GM21447 (cell line): ENCODE results near the gene TTC33.
A peak's percentile ranks its signal among the peaks of the same experiment; 100 is the strongest.
"Not testable (repeated sequence)": the region's sequence is repeated elsewhere in the genome, so short reads cannot be mapped to it uniquely, and the experiment has no call there.

Source experiments
- ATAC-seq: cut with Tn5 transposase; IDR thresholded peaks from one replicate; pipeline ENCODE4 v1.9.1; 2021; ENCODE audit not compliant: unreplicated experiment

The TTC33 gene

DNA sequence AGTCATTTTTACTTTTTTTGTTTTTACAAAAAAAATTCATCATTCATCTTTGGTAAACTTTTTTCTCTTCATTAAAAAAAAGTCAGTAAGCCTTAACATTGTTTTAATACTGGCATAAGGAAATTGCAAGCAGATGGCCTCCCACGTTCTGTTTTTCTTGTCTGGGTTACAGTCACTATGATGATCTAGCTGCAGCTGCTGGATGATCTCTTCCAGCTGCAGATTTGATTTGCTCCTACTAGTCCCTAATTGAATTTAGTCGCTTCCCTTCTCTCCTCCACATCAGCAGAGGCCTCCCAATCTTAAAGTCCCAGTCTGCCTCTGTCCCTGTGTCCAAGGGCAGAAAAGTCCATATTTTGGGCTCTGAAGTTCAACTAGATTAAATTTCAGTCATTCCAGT, 182.8 kb downstream of the TTC33 start:
- ATAC-seq = no peak

DNA sequence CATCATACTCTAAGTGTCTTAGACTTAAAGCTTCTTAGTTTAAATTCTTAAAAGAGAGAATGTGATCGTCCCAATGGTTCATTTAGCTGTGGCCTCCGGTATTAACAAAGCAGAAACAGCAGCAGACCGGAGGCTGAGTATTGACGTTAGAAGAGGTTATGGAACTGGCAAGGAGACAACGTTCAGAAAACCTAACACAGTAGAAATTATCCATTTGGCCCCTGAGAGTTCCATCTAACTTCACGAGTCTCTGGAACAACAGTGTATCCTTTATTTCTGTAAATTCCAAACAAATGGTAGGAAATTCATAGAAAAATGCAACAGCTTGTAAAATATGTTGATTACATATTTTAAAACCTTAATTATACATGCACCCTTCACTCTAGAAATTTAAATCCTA, 183.4 kb downstream of the TTC33 start:
- ATAC-seq = no peak

GRCh38 chr5:40571729-40572128, 184.0 kb downstream of the TTC33 start:
- ATAC-seq = no peak

- peak; percentile 83 for ATAC-seq
Measured at GRCh38 chr5:40570408-40571129, 185.2 kb downstream of the TTC33 start.

DNA sequence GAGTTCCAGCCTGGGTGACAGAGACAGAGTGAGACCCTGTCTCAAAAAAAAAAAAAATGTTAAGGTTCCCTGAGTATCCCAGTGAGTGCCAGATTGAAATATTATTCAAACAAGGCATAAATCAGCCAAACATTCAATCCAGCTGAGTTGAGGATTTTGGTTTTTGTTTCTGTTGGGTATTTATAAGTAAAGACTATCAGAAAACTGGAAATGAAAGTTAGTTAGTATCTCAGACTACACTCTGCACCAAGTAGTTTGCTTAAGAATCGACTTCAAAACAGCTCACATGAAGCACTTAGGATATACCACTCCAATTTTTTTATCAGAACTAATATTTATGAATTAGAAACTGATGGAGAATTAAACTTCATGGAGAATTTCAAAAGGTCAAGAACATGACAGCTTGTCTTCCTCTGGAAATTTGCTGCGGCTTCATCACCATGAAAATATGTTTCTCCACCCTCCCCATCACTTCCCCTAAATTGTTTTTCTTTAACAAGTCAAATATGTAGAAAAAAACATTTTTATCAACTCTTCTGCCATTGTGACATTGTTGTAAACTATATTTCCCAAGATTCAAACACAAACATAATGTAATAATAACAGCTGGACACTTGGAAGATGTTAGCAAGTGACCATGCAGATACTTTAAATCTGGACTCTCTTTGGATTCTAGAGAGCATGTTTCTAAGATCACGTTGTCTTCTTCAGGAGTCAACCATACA, 186.1 kb downstream of the TTC33 start:
- ATAC-seq = peak; percentile 45

DNA sequence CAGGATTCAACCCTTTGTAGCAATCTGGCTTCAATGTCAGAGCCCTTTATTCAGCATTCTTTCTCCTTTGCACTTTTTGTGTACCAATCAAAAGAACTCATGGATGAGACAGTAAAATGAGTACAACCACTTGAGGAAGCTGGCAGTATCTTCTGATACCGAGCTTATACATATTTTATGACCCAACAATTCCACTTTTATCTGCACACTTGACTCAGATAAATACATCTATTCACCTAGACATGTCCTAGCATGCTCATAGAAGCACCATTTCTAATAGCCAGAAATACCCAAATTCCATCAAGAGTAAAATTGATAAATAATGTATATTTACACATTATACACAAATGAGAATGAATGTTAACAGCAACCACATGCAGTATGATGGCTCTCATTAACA, 187.2 kb downstream of the TTC33 start:
- no peak for ATAC-seq

- ATAC-seq = not testable (repeated sequence)
Measured at GRCh38 chr5:40563173-40563572, 192.6 kb downstream of the TTC33 start.

- ATAC-seq = no peak
Measured at GRCh38 chr5:40560474-40561110, 195.2 kb downstream of the TTC33 start.

- ATAC-seq = no peak
Measured at GRCh38 chr5:40559306-40559705, 196.5 kb downstream of the TTC33 start.

GRCh38 chr5:40557501-40557900, 198.3 kb downstream of the TTC33 start:
- no peak for ATAC-seq

DNA sequence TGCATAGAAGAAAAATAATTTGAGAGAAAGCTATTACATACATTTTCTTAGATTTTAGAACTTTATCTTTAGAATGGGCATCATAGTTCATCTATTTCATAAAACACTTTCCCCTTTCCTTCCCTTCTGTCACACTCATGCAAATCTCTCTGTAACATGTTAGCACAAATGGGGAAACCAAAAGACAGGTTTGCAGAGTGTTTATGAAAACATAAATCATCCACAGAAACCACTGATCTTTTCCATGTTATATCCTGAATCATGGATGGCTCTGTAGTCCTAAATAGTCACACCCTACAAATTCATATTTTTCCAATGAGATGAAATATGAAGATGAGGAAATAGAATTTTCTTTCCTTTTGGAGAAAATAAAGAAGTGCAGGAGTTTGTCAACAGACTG, 198.9 kb downstream of the TTC33 start:
- no peak for ATAC-seq

GRCh38 chr5:40555886-40556285, 199.9 kb downstream of the TTC33 start:
- no peak for ATAC-seq

DNA sequence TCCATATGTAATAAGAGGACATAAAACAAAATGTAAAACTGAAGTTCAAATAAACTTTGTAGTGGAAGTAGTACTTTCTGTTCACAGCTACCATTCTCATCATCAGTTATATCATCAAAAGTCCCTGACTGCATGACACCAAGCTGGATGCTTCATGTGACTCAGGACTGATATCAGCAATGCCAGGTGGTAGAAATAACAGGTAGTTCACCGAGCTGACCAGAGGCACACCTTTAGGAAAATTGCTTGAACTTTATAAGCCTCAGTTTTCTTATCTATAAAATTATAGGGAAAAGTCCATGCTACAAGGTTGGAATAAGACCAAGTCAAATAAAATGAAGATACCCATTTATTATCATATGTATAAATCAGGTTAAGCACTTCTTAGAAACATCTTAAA, 200.9 kb downstream of the TTC33 start:
- ATAC-seq = no peak

DNA sequence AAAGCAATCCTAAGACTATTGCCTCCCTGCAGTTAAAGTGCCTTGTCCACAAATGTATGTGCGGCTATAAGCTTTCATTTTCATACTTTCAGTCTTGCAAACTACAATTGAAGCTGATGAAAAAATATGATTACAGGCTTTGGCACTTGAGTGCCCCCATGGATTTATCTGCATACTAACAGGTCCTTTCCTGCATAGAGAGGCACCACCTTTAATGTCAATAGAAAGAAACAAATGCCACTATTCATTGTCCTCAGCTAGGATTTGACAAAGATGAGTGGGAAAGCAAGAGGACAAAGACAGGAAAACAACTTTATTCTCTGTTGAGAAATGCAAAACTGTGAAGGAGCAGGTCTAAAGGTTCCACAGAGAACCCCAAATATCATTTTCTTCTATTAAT, 201.7 kb downstream of the TTC33 start:
- ATAC-seq = no peak

DNA sequence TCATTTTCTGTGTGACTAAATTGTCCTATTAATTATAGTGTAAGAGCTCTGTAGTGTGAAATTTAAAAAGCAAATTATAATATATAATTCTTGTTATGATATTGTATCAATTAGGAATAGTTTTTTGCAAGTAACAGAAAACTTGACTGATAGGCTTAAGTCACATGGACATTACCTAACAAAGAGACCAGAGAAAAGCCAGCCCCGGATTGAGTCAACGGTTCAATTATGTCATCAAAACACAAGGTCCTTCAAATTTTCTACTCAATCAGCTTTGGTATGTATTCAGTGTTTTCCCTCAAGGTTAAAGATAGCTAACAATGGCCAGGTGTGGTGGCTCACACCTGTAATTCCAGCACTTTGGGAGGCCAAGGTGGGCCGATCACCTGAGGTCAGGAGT, 202.8 kb downstream of the TTC33 start:
- ATAC-seq = no peak

DNA sequence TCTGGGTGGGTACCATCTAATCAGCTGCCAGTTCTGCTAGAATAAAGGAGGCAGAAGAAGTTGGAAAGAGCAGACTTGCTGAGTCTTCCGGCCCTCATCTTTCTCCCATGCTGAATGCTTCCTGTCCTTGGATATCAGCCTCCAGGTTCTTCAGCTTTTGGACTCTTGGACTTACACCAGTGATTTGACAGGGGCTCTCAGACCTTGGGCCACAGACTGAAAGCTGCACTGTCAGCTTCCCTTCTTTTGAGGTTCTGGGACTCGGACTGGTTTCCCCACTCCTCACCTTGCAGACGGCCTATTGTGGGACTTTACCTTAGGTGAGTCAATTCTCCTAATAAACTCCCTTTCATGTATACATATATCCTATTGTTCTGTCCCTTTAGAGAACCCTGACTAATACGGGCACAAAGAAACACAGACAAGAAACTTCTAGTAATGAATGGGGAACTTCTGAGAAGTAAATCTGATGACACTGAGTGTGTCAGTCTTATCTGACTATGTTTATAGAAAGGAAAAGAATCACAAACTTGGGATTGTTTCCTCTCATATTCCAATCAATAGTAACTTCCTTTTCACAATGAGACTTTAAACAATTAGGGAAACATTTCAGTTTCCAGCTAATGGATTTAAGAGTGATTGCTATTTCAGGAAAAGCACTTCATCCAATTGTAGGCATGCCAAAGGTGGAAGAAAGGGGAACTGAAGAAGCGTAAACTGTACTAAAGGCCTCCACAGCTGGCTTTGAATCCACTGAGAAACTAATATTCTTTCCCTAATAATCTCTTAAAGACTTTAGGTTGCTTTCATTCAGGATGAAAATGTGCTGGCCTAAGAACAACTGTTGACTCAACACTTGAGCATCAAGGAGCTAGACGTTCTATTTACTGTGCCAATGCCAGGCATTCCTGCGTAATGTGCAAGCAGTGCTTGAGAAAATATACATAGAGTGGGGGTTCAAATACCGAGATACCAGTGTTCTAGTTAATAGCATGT, 204.0 kb downstream of the TTC33 start:
- ATAC-seq = no peak

GRCh38 chr5:40550481-40550880, 205.3 kb downstream of the TTC33 start:
- ATAC-seq = no peak

GRCh38 chr5:40549616-40550015, 206.1 kb downstream of the TTC33 start:
- no peak for ATAC-seq

DNA sequence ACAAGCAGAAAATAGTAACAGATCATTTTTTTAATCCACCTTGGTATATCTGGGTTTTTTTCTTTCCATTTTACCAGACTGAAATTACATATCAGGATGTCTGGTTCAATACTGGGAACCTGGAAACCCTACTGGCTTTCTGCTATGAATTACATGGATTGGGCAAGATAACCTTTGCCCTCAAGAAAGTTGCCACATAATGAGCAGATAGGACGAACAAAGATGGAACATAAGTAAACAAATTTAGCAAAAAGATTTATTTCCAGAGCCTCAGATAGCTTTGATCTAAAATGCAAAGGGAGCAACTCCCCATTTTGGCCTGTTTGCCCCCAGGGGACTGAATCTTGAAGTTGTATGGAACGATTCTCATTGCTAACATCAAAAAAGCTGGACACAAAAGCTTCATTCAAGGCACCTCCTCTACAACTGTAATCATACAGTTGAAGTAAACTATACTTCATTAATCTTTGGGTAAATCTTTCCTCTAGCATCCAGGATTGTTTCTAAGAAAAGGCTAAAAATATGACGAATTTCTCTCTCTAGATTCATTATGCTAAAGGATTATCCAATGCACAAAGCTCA, 207.7 kb downstream of the TTC33 start:
- no peak for ATAC-seq

- no peak for ATAC-seq
Measured at GRCh38 chr5:40547557-40547956, 208.2 kb downstream of the TTC33 start.

DNA sequence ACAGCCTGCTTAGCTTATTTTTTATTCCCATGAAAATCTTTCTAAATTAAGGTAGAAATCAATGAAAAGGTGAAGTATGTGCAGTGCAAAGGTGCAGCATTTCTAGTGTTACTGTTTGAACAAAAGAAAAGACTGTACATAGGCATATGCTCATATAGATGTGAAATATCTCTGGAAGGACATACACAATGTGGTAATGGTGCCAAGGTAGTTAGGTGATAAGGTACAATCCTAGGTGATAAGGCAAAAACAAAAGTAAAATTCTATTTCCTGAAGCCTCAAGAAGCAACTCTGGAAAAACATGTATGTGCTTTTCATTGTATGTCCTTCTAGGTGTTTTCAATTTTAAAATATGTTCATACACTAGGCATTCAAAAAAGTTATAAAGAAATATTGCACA, 215.5 kb downstream of the TTC33 start:
- ATAC-seq = no peak
